Activated CD4-positive, alpha-beta T cell treated with anti-CD3 and anti-CD28 coated beads, Interleukin-2, amount 10 ng/mL, durations not matched to agents 7 days and 5 days (primary cell): ENCODE data around the gene CCDC91. TPM values are rescaled to one million over a fixed set of nuclear protein-coding genes. Genes with fewer than 3 reads are reported as not detected.
A peak's percentile ranks its signal among the peaks of the same experiment; 100 is the strongest.

Experiments used
- CTCF ChIA-PET: fragments of 350-600 bp; sonication (Branson Sonifier 250); formaldehyde crosslinking; loops from one replicate; lab custom pipeline; 2021; ENCODE audit warnings: antibody characterized with exemption; lab: Charles Lee
- POLR2A ChIA-PET: fragments of 350-600 bp; sonication (Branson Sonifier 250); formaldehyde crosslinking; loops from one replicate; lab custom pipeline; 2021; ENCODE audit warnings: antibody characterized with exemption; lab: Charles Lee
- DNase-seq: peaks from one replicate; pipeline ENCODE4 v3.0.0-alpha.2; 2020
- H3K27ac Mint-ChIP-seq: one replicate; pipeline ENCODE4 v1.8.0; 2021; ENCODE audit warnings: mild to moderate bottlenecking, moderate library complexity, mixed read lengths
- H3K27me3 Mint-ChIP-seq: one replicate; pipeline ENCODE4 v1.8.0; 2021; ENCODE audit warnings: mixed read lengths
- H3K36me3 Mint-ChIP-seq: one replicate; pipeline ENCODE4 v1.8.0; 2021; ENCODE audit warnings: low read depth, mixed read lengths
- H3K4me1 Mint-ChIP-seq: one replicate; pipeline ENCODE4 v1.8.0; 2021; ENCODE audit warnings: mixed read lengths
- H3K4me3 Mint-ChIP-seq: one replicate; pipeline ENCODE4 v1.8.0; 2021; ENCODE audit warnings: mild to moderate bottlenecking, moderate library complexity, mixed read lengths
- H3K9me3 Mint-ChIP-seq: one replicate; pipeline ENCODE4 v1.8.0; 2021; ENCODE audit warnings: mixed read lengths
- total RNA-seq, 2 experiments: library from RNA; stranded (reverse); gene quantifications; one replicate each; pipeline ENCODE4 v1.2.3, GENCODE V29; 2021

Gene CCDC91
- total RNA-seq, 2 experiments from 2014 or later: 17.0 to 23.2 TPM

DNA sequence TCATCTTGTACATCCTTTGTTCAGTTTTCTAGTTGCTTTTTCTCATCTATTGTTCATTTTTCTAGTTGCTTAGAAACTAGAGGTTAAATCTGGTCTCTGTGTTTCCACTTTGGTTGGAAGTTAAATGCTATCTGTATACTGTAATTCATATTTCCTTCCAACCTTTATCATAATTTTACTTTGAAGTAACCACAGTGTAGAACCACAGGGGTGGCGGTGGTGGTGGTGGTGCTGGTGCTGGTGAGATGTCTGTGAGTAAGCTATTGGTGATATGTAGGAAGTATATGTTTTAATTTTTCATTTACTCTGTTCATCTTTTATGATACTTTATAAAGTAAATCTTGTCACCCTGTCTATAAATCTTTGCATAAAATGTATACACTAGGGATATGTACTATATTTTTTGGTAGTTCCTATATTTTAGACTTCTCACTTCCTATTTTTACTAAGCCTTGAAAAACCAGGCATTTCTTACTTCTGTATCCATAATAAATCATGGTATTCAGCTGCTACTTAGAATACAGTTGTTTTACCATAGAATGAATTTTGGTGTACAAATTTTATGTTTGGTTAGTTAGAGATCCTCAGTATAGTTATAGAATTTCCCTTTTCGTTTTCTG, 31.9 kb downstream of the CCDC91 start:
- Mint-ChIP-seq H3K27ac (peak overlapping the region; percentile 50), H3K4me3 (no peak overlapping the region), H3K27me3 (no peaks in the 10 kb centered on the region), H3K36me3 (peaks cover 29% of the 10 kb centered on the region), H3K4me1 (peaks cover 46% of the 10 kb centered on the region), H3K9me3 (peaks cover 19% of the 10 kb centered on the region)
- ChIA-PET CTCF (interaction anchor here (0.7 kb wide), 1 partner anchor 13 kb away, joined by 3 read pairs; no protein-coding TSS in a partner anchor), POLR2A (no interaction called here)
- DNase-seq: peak; percentile 55

DNA sequence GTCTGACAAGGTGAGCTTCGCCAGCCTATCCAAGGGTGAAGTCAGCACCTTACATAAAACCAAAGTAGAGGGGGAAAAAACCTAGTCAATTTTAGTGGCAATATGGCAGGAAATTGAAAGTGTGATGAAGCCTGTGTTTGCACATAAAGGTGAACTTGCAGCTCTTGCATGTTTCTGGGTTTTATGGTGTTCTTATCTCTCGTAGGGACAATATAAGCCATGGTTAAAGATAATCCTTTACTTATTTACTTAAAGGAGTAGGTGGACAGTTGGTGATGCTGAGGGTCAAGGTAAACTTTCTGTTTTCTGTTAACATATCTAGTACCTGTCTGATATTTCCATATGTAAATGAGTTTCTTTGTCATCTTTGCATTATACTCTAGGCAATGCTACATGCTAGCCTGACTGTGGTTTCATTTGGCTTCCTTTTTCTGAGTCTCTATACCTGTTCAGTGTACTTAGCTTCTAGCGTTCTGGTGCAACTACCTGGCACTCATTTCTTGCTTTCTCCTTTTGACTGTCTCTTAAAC, 32.8 kb downstream of the CCDC91 start:
- Mint-ChIP-seq H3K4me3 (peak overlapping the region; percentile 29), H3K9me3 (peaks cover 14% of the 10 kb centered on the region), H3K27me3 (no peaks in the 10 kb centered on the region), H3K36me3 (peaks cover 29% of the 10 kb centered on the region), H3K27ac (peak overlapping the region; percentile 58), H3K4me1 (peaks cover 37% of the 10 kb centered on the region)
- DNase-seq: peak; percentile 24
- CTCF ChIA-PET: no interaction called here
- POLR2A ChIA-PET: no interaction called here

DNA sequence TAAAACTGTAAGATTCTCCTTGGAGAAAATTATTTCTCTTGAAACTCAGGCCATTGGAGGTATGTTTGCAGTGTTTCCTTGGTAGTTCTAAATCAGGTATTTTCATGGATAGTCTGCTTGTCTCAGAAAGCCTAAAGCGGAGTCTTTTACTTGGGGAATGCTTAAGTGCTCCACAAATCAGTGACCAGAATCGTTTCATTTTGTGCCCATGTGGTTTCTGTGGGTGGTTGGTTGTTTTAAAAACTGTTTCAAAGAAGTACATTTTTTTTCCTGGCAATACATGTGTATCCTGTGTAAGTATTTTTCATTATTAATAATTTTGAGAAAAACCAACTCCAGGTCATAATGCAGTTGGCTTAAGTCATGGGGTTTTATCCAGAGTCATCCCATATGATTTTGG, 33.6 kb downstream of the CCDC91 start:
- POLR2A ChIA-PET: interaction anchor here (0.6 kb wide), 1 partner anchor 160 kb away, joined by 4 read pairs; no protein-coding TSS in a partner anchor
- peaks cover 26% of the 10 kb centered on the region for H3K36me3 Mint-ChIP-seq
- CTCF ChIA-PET: no interaction called here

DNA sequence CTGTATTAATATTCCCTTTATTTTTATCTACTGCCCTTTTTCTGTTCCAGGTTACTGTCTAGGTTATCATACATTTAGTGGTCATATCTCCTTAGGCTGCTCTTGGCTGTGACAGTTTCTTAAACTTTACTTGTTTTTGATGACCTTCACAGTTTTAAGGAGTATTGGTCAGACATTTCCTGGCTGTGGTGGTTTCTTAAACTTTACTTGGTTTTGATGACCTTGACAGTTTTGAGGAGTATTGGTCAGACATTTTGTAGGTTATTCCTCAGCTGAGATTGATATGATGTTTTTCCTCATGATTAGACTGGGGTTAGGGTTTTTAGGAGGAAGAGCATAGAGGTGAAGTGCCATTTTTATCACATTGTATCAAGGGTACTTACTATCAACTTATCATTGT, 36.4 kb downstream of the CCDC91 start:
- CTCF ChIA-PET: no interaction called here
- H3K4me3 Mint-ChIP-seq: no peak overlapping the region
- POLR2A ChIA-PET: no interaction called here
- no peak overlapping the region for H3K27ac Mint-ChIP-seq
- H3K27me3 Mint-ChIP-seq: no peaks in the 10 kb centered on the region
- peaks cover 32% of the 10 kb centered on the region for H3K4me1 Mint-ChIP-seq
- no peak for DNase-seq
- peaks cover 8% of the 10 kb centered on the region for H3K9me3 Mint-ChIP-seq
- H3K36me3 Mint-ChIP-seq: peaks cover 27% of the 10 kb centered on the region

More for the DNA sequence above, 33.6 kb downstream of the CCDC91 start:
- Mint-ChIP-seq H3K27me3 (no peaks in the 10 kb centered on the region), H3K27ac (no peak overlapping the region), H3K9me3 (peaks cover 9% of the 10 kb centered on the region), H3K4me3 (no peak overlapping the region), H3K4me1 (peaks cover 36% of the 10 kb centered on the region)
- no peak for DNase-seq

DNA sequence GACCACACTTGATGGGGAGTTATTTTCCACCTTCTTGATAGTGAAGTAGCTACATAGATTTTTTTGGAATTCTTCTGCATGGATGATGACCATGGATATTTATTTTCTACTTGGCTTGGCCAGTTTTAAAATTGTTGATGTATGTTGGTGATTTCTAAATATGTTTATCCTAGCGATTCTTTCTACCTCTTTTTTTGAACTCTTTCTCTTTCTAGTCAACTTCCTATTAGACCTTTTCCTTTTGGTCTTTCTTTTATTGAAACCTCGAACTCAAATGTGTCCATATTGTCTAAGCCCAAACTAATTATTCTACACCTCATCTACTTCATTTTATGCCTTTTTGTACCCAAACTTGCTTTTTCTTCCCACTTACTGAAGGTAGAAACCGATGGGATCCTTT, 37.0 kb downstream of the CCDC91 start:
- POLR2A ChIA-PET: no interaction called here

DNA sequence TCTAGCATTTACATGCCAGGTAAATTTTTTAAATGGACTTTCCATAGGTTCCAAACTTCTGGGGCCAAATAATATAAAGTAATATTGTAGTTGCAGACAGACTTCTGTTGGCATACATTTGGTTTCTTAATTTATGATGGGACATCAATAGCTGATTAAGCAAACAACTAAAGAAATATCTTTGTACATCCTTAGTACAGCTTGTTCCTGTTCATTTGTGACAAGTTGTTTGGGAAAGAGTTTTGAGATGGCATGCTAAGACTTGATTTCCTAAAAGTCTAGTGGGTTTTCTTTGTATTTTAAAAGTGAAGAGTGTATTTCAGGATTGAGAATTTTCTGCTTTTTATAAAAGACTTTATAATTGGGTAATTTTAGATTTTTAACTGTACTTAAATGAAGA, 41.0 kb downstream of the CCDC91 start:
- CTCF ChIA-PET: no interaction called here
- Mint-ChIP-seq H3K27me3 (no peaks in the 10 kb centered on the region), H3K27ac (no peak overlapping the region), H3K9me3 (peaks cover 4% of the 10 kb centered on the region), H3K36me3 (peaks cover 18% of the 10 kb centered on the region), H3K4me3 (no peak overlapping the region), H3K4me1 (peaks cover 12% of the 10 kb centered on the region)
- POLR2A ChIA-PET: no interaction called here
- DNase-seq: no peak

More for the DNA sequence above, 37.0 kb downstream of the CCDC91 start:
- Mint-ChIP-seq H3K36me3 (peaks cover 22% of the 10 kb centered on the region), H3K27ac (no peak overlapping the region), H3K27me3 (no peaks in the 10 kb centered on the region), H3K9me3 (peaks cover 8% of the 10 kb centered on the region), H3K4me1 (peaks cover 27% of the 10 kb centered on the region), H3K4me3 (no peak overlapping the region)
- CTCF ChIA-PET: no interaction called here
- DNase-seq: no peak

DNA sequence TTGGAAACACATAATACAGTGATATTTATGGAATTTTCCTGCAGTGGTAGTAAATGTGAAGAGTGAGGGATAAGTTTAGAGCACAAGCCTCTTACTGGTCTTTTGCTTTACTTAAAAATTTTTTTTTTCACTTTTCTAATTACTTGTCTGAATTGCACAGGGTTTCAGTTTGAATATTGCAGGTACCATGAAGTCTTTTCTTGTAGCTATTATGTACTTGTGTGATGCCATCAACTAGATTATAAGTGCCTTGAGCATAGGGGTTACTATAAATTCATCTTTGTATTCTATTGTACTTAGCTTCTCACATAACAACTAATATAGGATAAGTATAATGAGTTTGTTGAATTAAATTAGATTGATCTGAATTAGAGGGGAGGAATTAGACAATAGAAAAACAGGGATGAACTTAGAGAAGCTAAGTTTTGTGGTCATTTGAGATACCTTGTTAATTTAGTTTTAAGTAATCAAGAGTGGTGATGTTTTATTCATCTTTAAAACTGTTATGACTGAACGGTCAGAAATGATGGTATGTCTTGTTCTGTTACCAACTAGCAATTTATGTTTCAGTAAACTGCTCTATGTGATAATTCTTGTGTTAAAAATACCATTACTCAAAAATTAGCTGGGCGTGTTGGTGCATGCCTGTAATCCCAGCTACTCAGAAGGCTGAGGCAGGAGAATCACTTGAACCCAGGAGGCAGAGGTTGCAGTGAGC, 42.1 kb downstream of the CCDC91 start:
- H3K4me3 Mint-ChIP-seq: no peak overlapping the region
- no peak for DNase-seq
- peaks cover 12% of the 10 kb centered on the region for H3K4me1 Mint-ChIP-seq
- H3K9me3 Mint-ChIP-seq: peaks cover 2% of the 10 kb centered on the region
- H3K27me3 Mint-ChIP-seq: no peaks in the 10 kb centered on the region
- ChIA-PET CTCF (no interaction called here), POLR2A (no interaction called here)
- H3K27ac Mint-ChIP-seq: no peak overlapping the region
- H3K36me3 Mint-ChIP-seq: peaks cover 11% of the 10 kb centered on the region

DNA sequence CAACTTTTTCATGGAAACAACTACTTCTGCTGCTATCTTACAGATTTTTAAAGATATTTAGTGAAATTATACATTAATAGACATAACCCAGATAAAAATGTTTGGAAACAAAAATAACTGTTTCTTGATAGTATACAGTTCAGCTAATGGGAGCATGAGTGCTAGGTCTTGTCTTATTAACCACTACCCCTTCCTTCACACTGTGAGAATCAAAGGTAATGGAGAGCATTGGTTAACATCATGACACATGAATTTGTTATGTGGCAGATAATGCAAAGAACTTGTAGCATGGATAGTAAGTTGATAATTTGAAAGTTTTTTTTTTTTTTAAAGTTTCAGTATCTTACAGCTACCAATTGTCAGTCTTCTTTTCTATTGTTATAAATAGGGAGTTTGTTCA, 44.2 kb downstream of the CCDC91 start:
- H3K9me3 Mint-ChIP-seq: peaks cover 2% of the 10 kb centered on the region
- peaks cover 9% of the 10 kb centered on the region for H3K36me3 Mint-ChIP-seq
- ChIA-PET CTCF (interaction anchor here (0.7 kb wide), 1 partner anchor 15 kb away, joined by 5 read pairs; no protein-coding TSS in a partner anchor), POLR2A (no interaction called here)
- no peaks in the 10 kb centered on the region for H3K27me3 Mint-ChIP-seq
- no peak overlapping the region for H3K4me3 Mint-ChIP-seq
- no peak overlapping the region for H3K27ac Mint-ChIP-seq
- no peak for DNase-seq
- peaks cover 12% of the 10 kb centered on the region for H3K4me1 Mint-ChIP-seq

DNA sequence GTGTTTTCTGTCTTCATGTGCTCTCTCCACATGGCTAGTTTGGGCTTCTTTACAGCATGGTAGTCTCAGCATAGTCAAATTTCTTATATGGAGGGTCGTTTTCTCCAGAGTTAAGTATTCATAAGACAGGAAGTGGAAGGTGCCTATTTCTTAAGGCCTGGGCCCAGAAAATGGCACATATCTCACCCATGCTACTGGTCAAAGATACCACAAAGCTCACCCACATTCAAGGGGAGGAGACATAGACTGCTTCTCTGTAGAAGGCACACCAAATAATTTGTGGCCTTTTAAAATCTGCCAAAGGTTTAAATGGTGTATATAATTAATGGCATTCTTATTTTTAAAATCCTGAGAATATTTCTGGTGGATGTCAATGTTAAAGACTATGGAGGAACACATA, 44.8 kb downstream of the CCDC91 start:
- ChIA-PET POLR2A (no interaction called here), CTCF (interaction anchor here (0.6 kb wide), 1 partner anchor 13 kb away, joined by 3 read pairs; no protein-coding TSS in a partner anchor)
- no peaks in the 10 kb centered on the region for H3K27me3 Mint-ChIP-seq
- H3K4me3 Mint-ChIP-seq: no peak overlapping the region
- H3K36me3 Mint-ChIP-seq: peaks cover 5% of the 10 kb centered on the region
- peaks cover 11% of the 10 kb centered on the region for H3K4me1 Mint-ChIP-seq
- no peak for DNase-seq
- H3K9me3 Mint-ChIP-seq: peaks cover 2% of the 10 kb centered on the region
- no peak overlapping the region for H3K27ac Mint-ChIP-seq

DNA sequence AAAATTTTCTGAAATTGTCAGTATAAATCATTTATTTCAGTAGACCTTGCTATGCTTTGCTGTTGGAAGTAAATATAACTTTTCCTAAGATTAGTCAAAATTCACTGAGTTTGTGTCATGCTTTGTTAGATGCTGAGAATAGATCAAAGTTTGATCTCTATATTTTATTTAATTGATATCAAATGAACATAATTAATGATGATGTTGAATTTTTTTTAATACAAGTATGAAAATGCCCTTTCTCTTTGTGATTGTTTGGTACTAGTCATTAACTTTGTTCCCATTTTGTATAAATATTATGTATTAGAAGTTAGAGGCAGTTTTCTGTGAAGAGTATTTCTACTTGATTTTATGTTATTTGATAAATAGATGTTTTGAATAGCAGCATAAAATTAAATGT, 45.7 kb downstream of the CCDC91 start:
- POLR2A ChIA-PET: no interaction called here
- peaks cover 2% of the 10 kb centered on the region for H3K9me3 Mint-ChIP-seq
- H3K27me3 Mint-ChIP-seq: no peaks in the 10 kb centered on the region
- CTCF ChIA-PET: no interaction called here
- H3K4me3 Mint-ChIP-seq: no peak overlapping the region
- H3K27ac Mint-ChIP-seq: no peak overlapping the region
- DNase-seq: no peak
- H3K36me3 Mint-ChIP-seq: peaks cover 1% of the 10 kb centered on the region
- H3K4me1 Mint-ChIP-seq: peaks cover 8% of the 10 kb centered on the region

DNA sequence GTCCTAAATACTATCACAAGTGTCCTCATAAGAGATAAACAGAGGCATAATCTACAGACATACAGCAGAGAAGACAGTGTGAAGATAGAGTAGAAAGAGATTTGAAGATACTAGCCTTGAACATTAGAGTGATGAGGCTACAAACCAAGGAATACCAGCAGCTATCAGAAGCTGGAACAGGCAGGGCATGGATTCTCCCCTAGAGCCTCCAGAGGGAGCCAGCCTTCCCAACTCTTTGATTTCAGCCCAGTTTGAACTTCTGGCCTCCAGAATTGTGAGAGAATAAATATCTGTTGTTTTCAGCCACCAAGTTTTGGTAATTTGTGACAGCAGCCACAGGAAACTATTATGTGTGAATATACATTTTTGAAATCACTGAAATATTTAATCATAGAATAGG, 47.2 kb downstream of the CCDC91 start:
- no peaks in the 10 kb centered on the region for H3K27me3 Mint-ChIP-seq
- H3K9me3 Mint-ChIP-seq: peaks cover 5% of the 10 kb centered on the region
- peaks cover 1% of the 10 kb centered on the region for H3K36me3 Mint-ChIP-seq
- ChIA-PET POLR2A (no interaction called here), CTCF (no interaction called here)
- H3K27ac Mint-ChIP-seq: no peak overlapping the region
- no peak for DNase-seq
- H3K4me1 Mint-ChIP-seq: peaks cover 6% of the 10 kb centered on the region
- no peak overlapping the region for H3K4me3 Mint-ChIP-seq

DNA sequence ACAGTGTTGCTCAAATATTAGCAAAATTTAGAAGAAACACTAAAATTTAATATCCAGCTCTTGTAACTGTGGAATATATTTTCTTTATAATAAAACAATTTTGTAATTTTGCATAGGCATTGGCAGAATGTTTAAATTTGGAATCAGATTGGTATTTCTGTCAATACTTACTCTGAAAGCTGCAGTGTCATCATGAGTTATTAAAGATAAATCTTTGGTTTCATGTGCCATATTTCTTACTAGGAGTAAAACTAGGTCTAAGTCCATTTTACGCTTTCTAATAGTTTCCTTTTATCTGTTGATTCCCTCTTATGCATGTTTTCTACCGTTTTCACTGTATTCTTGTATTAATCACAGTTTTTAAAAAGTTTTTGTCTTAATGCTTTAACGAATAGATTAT, 49.7 kb downstream of the CCDC91 start:
- Mint-ChIP-seq H3K27ac (no peak overlapping the region), H3K4me1 (peaks cover under 1% of the 10 kb centered on the region), H3K27me3 (no peaks in the 10 kb centered on the region), H3K4me3 (no peak overlapping the region), H3K36me3 (no peaks in the 10 kb centered on the region), H3K9me3 (peaks cover 5% of the 10 kb centered on the region)
- POLR2A ChIA-PET: no interaction called here
- DNase-seq: no peak
- CTCF ChIA-PET: interaction anchor here (1.0 to 1.2 kb wide), 2 partner anchors 8 to 25 kb away, joined by 3 read pairs; no protein-coding TSS in a partner anchor

DNA sequence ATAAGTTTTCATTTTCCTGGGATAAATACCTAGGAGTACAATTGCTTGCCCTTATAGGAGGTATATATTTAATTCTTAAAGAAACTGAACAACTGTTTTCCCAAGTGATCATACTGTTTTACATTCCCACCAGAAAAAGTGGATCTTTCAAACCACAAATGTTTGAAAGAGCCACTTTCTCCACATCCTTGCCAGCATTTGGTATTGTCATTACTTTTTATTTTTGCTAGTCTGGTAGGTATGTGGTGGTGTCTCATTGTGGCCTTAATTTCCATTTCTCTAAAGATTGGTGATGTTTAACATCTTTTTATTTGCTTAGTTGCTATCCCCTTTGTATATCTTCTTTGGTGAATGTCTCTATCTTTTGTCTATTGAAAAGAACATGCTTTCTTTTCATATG, 50.6 kb downstream of the CCDC91 start:
- Mint-ChIP-seq H3K9me3 (peaks cover 5% of the 10 kb centered on the region), H3K27me3 (no peaks in the 10 kb centered on the region), H3K27ac (no peak overlapping the region), H3K36me3 (no peaks in the 10 kb centered on the region), H3K4me1 (no peaks in the 10 kb centered on the region), H3K4me3 (no peak overlapping the region)
- no peak for DNase-seq
- CTCF ChIA-PET: interaction anchor here (0.5 to 1.2 kb wide), 2 partner anchors 24 to 1039 kb away, joined by 3 read pairs; no protein-coding TSS in a partner anchor
- POLR2A ChIA-PET: no interaction called here
